Immature natural killer cell (primary cell): Measurements from ENCODE around the gene CCDC87. TPM values are rescaled to one million over a fixed set of nuclear protein-coding genes. Genes with fewer than 3 reads are reported as not detected.

ENCODE experiments used
- polyA plus RNA-seq, 3 donors: library from polyadenylated mRNA; unstranded; fragments of 300-500 nt; fragmentation: Illumina TruSeq; gene quantifications; one replicate each; pipeline ENCODE4 v1.2.3, GENCODE V29; 2021

The CCDC87 gene
- polyA plus RNA-seq, 3 donors from 2014 or later, result not detected

Other genes starting within 250 kb of the CCDC87 start
- gene BRMS1, start 248.0 kb downstream of the CCDC87 start, polyA plus RNA-seq, result 10 to 100 TPM; 69.3 to 79.8 (median 76.3) TPM
- gene B4GAT1, start 245.4 kb downstream of the CCDC87 start, polyA plus RNA-seq, result 10 to 100 TPM in 1 of 3 donors, 1 to 10 TPM in 2; 7.0 to 11.1 (median 7.4) TPM
- gene SLC29A2, start 221.3 kb downstream of the CCDC87 start, polyA plus RNA-seq, result under 1 TPM in 2 of 3 donors, not detected in 1; 0.21 to 0.32 TPM
- gene NPAS4, start 172.0 kb downstream of the CCDC87 start, polyA plus RNA-seq, result not detected
- 100 to 1,000 TPM in 1 of 3 donors, 10 to 100 TPM in 2; 53.6 to 118 (median 88.6) TPM for gene MRPL11, start 154.2 kb downstream of the CCDC87 start, polyA plus RNA-seq
- gene PELI3, start 126.2 kb downstream of the CCDC87 start, polyA plus RNA-seq, result 1 to 10 TPM; 1.6 to 3.2 (median 1.7) TPM
- 10 to 100 TPM; 44.5 to 54.2 (median 47.6) TPM for gene DPP3, start 112.6 kb downstream of the CCDC87 start, polyA plus RNA-seq
- 1 to 10 TPM; 5.3 to 8.3 (median 6.2) TPM for gene BBS1, start 82.4 kb downstream of the CCDC87 start, polyA plus RNA-seq
- gene ZDHHC24, start 47.0 kb downstream of the CCDC87 start, polyA plus RNA-seq, result 10 to 100 TPM; 19.8 to 28.0 (median 24.7) TPM
- under 1 TPM in 1 of 3 donors, not detected in 2; 0.07 TPM for gene ACTN3, start 46.2 kb downstream of the CCDC87 start, polyA plus RNA-seq
- gene CTSF, start 24.5 kb downstream of the CCDC87 start, polyA plus RNA-seq, result 10 to 100 TPM; 24.2 to 56.7 (median 48.8) TPM
- 10 to 100 TPM; 34.3 to 52.8 (median 41.7) TPM for gene CCS, start 122 bp upstream of the CCDC87 start, polyA plus RNA-seq
- 10 to 100 TPM; 51.7 to 96.6 (median 73.2) TPM for gene RBM14, start 23.6 kb upstream of the CCDC87 start, polyA plus RNA-seq
- 100 to 1,000 TPM; 251 to 308 (median 255) TPM for gene RBM4, start 45.6 kb upstream of the CCDC87 start, polyA plus RNA-seq
- gene RBM4B, start 84.8 kb upstream of the CCDC87 start, polyA plus RNA-seq, result 10 to 100 TPM in 2 of 3 donors, 1 to 10 TPM in 1; 8.6 to 24.6 (median 16.0) TPM
- not detected for gene SPTBN2, start 136.2 kb upstream of the CCDC87 start, polyA plus RNA-seq